Spleen (tissue), 11 donors: ENCODE measurements around the gene XPR1. TPM values are rescaled to one million over a fixed set of nuclear protein-coding genes. Genes with fewer than 3 reads are reported as not detected.

Experiments
- DNase-seq: peaks from one replicate; pipeline ENCODE4 v3.0.0-alpha.2; 2020
- H3K27ac ChIP-seq, 8 donors: fragments of 200-600 bp; sonication (generic) in 7 of 8; 1 replicate in 4 of 8; 2 replicates in 4 of 8; pipeline versions ENCODE4 v1.5.0 to v1.8.0; 2016 to 2021; ENCODE audit warnings: inconsistent platforms in 4 of 8, mild to moderate bottlenecking in 4 of 8, moderate library complexity in 1 of 8
- H3K27me3 ChIP-seq, 7 donors: fragments of 200-600 bp; sonication (generic) in 6 of 7; replicated peaks in 1 of 7; 1 replicate in 4 of 7; 2 replicates in 3 of 7; pipeline versions ENCODE4 v1.5.0 to v1.8.0; 2016 to 2021; ENCODE audit warnings: inconsistent platforms in 3 of 7, mild to moderate bottlenecking in 1 of 7
- H3K36me3 ChIP-seq, 6 donors: fragments of 200-600 bp; sonication (generic) in 5 of 6; 1 replicate in 4 of 6; 2 replicates in 2 of 6; pipeline versions ENCODE4 v1.5.0 to v1.8.0; 2016 to 2021; ENCODE audit warnings: inconsistent platforms in 2 of 6
- H3K4me1 ChIP-seq, 6 donors: fragments of 200-600 bp; sonication (generic) in 5 of 6; 1 replicate in 3 of 6; 2 replicates in 3 of 6; pipeline versions ENCODE4 v1.5.0 to v1.8.0; 2016 to 2021; ENCODE audit warnings: inconsistent platforms in 3 of 6
- H3K4me3 ChIP-seq, 8 donors: fragments of 200-600 bp; sonication (generic) in 7 of 8; 1 replicate in 4 of 8; 2 replicates in 4 of 8; pipeline versions ENCODE4 v1.5.0 to v1.8.0; 2016 to 2021; ENCODE audit warnings: inconsistent platforms in 4 of 8, mild to moderate bottlenecking in 4 of 8, moderate library complexity in 2 of 8
- H3K9me3 ChIP-seq, 8 donors: fragments of 200-600 bp; sonication (generic) in 7 of 8; 1 replicate in 4 of 8; 2 replicates in 4 of 8; pipeline versions ENCODE4 v1.5.0 to v1.8.0; 2016 to 2021; ENCODE audit warnings: inconsistent platforms in 4 of 8
- POLR2A ChIP-seq, 3 donors: fragments of 450-650 bp; IDR thresholded peaks; one replicate each; pipeline ENCODE4 v1.5.1; 2017; ENCODE audit warnings: antibody characterized with exemption in 3 of 3, mild to moderate bottlenecking in 1 of 3
- POLR2AphosphoS5 ChIP-seq, 3 donors: sonication (generic); formaldehyde crosslinking; IDR thresholded peaks; one replicate each; pipeline ENCODE4 v1.5.1; 2017; ENCODE audit warnings: antibody characterized with exemption in 3 of 3
- WGBS, 5 donors: extraction: QIAGEN DNeasy Blood & Tissue Kit in 3 of 5; methylation state at CpG; one replicate each; pipeline versions ENCODE4 v1.1.5 to v1.1.7; 2013 to 2018; 5-methylcytosine and 5-hydroxymethylcytosine counted together
- intact Hi-C: fragments of 100-400 bp; cut with DNase I; formaldehyde crosslinking; loops from one replicate; pipeline ENCODE4 v1.15.0; 2023; ENCODE audit warnings: low total_unique reads
- polyA plus RNA-seq, 3 donors: library from polyadenylated mRNA; stranded (reverse); fragments of 200-250 nt; gene quantifications; one replicate each; pipeline ENCODE4 v1.2.1, GENCODE V29; 2013
- total RNA-seq, 7 donors: library from RNA; depleted of rRNA in 3 of 7; stranded (reverse); fragments of >200 nt in 3 of 7; fragmentation: NEBNext Ultra II Directional in 4 of 7; extraction: Animal tissue kit (Norgen Biotek cat#: 25700) in 4 of 7; gene quantifications; one replicate each; pipeline versions ENCODE4 v1.1.0 to v1.2.1, GENCODE V29; 2016 to 2021
- TF ChIP-seq, protein P1 (sequence below), 11 experiments: fragments of 200-600 bp in 7 of 11; fragments of 450-650 bp in 4 of 11; sonication (generic) in 4 of 11; IDR thresholded peaks in 8 of 11; conservative IDR thresholded peaks in 3 of 11; 1 replicate in 7 of 11; 2 replicates in 4 of 11; pipeline versions ENCODE4 v1.4.0 to v1.8.0; 2016 to 2021; ENCODE audit warnings: antibody characterized with exemption in 11 of 11, inconsistent platforms in 4 of 11, mild to moderate bottlenecking in 1 of 11
- donor health status: healthy with polysubstance abuse.
- donor health status: DM: no; HTN: no; CAD: no; lungs with moderate emphysema.
- donor health status: DM: no; HTN: no; CAD: no.
- donor health status: Bipolar disorder and iron deficiency.
- donor health status: healthy.
- donor health status: DM: no; HTN: no; CAD: no.
- donor health status: DM: yes; HTN: yes; CAD: no.

Gene XPR1
- total and polyA plus RNA-seq, 10 donors = 2.3 to 26.8 (median 18.1) TPM

DNA sequence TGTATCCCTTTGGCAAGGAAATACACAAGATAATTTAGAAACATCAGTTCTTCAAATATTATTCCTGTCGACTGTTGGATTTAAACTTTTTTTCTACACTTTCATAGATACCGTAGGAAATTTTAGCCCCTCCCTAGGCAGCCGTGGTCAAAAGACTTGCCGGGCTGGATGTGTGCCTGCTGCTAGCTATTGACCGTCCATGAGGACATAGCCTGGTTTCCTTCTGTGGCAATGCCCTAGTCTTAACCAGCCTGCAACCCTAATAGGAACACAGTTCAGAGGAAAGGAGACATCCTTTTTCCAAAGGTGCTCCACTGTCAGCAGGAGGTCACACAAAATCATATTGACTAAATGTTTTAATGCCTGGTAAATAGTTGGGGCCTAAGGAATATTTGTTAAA is 260.4 kb downstream of the XPR1 start:
- 76 to 85% (median 81%) methylated on average over 5 of the region's 5 CpGs for WGBS, 5 donors
- DNase-seq = no peak
- H3K27me3 ChIP-seq = no peaks in the 10 kb centered on the region
- intact Hi-C loops = no loop called here
- TF ChIP-seq, protein P1, sequence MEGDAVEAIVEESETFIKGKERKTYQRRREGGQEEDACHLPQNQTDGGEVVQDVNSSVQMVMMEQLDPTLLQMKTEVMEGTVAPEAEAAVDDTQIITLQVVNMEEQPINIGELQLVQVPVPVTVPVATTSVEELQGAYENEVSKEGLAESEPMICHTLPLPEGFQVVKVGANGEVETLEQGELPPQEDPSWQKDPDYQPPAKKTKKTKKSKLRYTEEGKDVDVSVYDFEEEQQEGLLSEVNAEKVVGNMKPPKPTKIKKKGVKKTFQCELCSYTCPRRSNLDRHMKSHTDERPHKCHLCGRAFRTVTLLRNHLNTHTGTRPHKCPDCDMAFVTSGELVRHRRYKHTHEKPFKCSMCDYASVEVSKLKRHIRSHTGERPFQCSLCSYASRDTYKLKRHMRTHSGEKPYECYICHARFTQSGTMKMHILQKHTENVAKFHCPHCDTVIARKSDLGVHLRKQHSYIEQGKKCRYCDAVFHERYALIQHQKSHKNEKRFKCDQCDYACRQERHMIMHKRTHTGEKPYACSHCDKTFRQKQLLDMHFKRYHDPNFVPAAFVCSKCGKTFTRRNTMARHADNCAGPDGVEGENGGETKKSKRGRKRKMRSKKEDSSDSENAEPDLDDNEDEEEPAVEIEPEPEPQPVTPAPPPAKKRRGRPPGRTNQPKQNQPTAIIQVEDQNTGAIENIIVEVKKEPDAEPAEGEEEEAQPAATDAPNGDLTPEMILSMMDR (IDR thresholded peaks at IDR 0.05 in 8 of 11, conservative IDR thresholded peaks at IDR 0.05 in 3 of 11) = no peak
- no peak for TF ChIP-seq POLR2A (IDR thresholded peaks at IDR 0.05)
- TF ChIP-seq POLR2AphosphoS5 (IDR thresholded peaks at IDR 0.05) = no peak
- peaks cover 0 to 9% (median 0%) of the 10 kb centered on the region in 6 donors for H3K4me1 ChIP-seq
- H3K36me3 ChIP-seq = peaks cover 0 to 7% (median 0%) of the 10 kb centered on the region in 6 donors
- no peak overlapping the region for H3K27ac ChIP-seq
- no peaks in the 10 kb centered on the region for H3K9me3 ChIP-seq
- no peak overlapping the region for H3K4me3 ChIP-seq

DNA sequence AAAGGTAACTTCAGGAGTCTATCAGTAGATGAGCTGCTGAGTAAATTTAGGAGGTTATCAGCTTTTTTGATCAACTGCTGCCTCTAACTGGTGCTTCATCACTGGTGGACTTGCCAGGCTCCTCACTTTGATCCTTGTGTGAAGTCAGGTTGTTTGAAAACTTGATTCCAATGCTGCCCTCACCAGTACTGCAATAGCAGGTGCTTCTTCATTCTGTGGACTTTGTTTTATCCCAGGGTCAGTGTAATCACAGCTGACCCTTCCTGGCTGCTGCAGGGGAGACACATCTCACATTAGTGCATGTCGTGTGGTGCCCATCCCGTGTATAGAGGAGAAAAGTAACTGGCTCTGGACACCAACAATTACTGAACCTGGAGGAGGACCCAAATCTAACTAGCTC is 260.9 kb downstream of the XPR1 start:
- 74 to 96% (median 78%) methylated on average over 2 of the region's 2 CpGs for WGBS, 5 donors
- H3K4me3 ChIP-seq = no peak overlapping the region
- TF ChIP-seq POLR2A (IDR thresholded peaks at IDR 0.05) (no peak), POLR2AphosphoS5 (IDR thresholded peaks at IDR 0.05) (no peak)
- TF ChIP-seq, protein P1 (IDR thresholded peaks at IDR 0.05 in 8 of 11, conservative IDR thresholded peaks at IDR 0.05 in 3 of 11) = no peak
- intact Hi-C loops = no loop called here
- H3K27me3 ChIP-seq = no peaks in the 10 kb centered on the region
- H3K9me3 ChIP-seq = no peaks in the 10 kb centered on the region
- H3K4me1 ChIP-seq = peaks cover 0 to 9% (median 0%) of the 10 kb centered on the region in 6 donors
- H3K36me3 ChIP-seq = peaks cover 0 to 7% (median 0%) of the 10 kb centered on the region in 6 donors
- no peak for DNase-seq
- H3K27ac ChIP-seq = no peak overlapping the region

DNA sequence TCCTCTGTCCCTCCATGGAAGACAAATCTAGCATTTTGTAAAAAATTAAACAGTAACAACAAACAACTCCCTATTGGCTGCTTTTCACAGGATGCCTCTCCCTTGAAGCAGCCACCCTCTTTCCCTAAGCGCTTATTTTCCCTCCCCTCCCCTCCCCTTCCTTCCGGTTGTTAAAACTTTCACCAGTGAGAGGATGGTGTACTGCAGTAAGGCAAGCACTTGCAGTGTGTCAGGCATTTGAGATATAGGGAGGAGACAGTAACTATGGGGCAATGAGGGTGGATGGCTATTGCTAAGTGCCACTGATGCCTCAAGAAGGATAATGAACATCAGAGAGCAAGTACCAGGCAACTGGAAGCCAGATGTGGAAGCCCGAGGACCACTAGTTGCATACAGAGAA is 261.8 kb downstream of the XPR1 start:
- TF ChIP-seq, protein P1 (IDR thresholded peaks at IDR 0.05 in 8 of 11, conservative IDR thresholded peaks at IDR 0.05 in 3 of 11) = no peak
- TF ChIP-seq POLR2AphosphoS5 (IDR thresholded peaks at IDR 0.05) = no peak
- TF ChIP-seq POLR2A (IDR thresholded peaks at IDR 0.05) = no peak
- Histone ChIP-seq H3K27ac (no peak overlapping the region), H3K4me1 (peaks cover 0 to 9% (median 0%) of the 10 kb centered on the region in 6 donors), H3K36me3 (peaks cover 0 to 7% (median 0%) of the 10 kb centered on the region in 6 donors), H3K9me3 (no peaks in the 10 kb centered on the region), H3K4me3 (no peak overlapping the region), H3K27me3 (no peaks in the 10 kb centered on the region)
- intact Hi-C loops = no loop called here
- no peak for DNase-seq
- WGBS, 5 donors = 46 to 60% (median 52%) methylated on average over 3 of the region's 3 CpGs

DNA sequence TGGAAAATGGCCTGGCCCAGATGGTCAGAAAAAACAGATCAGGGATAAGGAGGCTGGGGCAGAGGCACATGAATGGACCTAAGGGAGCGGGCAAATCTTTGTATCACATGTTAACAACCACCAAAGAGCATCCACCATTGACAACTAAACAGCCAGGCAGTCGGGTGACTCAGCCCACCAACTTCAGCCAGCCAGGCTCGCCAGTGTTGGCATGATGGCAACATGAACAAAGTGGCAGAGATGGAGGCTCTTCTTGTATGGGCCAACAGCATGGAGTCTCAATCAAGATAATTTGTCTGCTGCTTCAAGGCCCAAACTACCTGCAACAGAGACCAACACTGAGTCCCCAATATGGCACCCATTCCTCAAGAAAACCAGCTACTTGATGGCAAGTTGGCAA is 264.3 kb downstream of the XPR1 start:
- DNase-seq = no peak
- Histone ChIP-seq H3K9me3 (no peaks in the 10 kb centered on the region), H3K27me3 (no peaks in the 10 kb centered on the region), H3K27ac (no peak overlapping the region), H3K36me3 (peaks cover 0 to 7% (median 0%) of the 10 kb centered on the region in 6 donors), H3K4me1 (peaks cover 0 to 9% (median 0%) of the 10 kb centered on the region in 6 donors), H3K4me3 (no peak overlapping the region)
- 90 to 97% (median 97%) methylated on average over 3 of the region's 3 CpGs for WGBS, 5 donors
- intact Hi-C loops = no loop called here
- TF ChIP-seq, protein P1 (IDR thresholded peaks at IDR 0.05 in 8 of 11, conservative IDR thresholded peaks at IDR 0.05 in 3 of 11) = no peak
- TF ChIP-seq POLR2AphosphoS5 (IDR thresholded peaks at IDR 0.05) = no peak
- TF ChIP-seq POLR2A (IDR thresholded peaks at IDR 0.05) = no peak
